HepG2 (cell line): ENCODE results near the gene NRAP. TPM values are rescaled to one million over a fixed set of nuclear protein-coding genes. Genes with fewer than 3 reads are reported as not detected.

ENCODE experiments used
- ATAD3A ChIP-seq: sonication (generic); formaldehyde crosslinking; IDR thresholded peaks from 2 replicates; pipeline ENCODE4 v1.4.0; 2020; ENCODE audit warnings: missing genetic modification reagents
- DPF2 ChIP-seq: sonication (generic); formaldehyde crosslinking; IDR thresholded peaks from 2 replicates; pipeline ENCODE4 v1.4.0; 2020; ENCODE audit warnings: mild to moderate bottlenecking, low read depth, missing genetic modification reagents, borderline replicate concordance
- HCFC1 ChIP-seq: fragments of 150-350 bp; IDR thresholded peaks from 2 replicates; pipeline ENCODE4 v1.6.1; 2014; ENCODE audit warnings: low read depth, low read length
- KAT7 ChIP-seq: IDR thresholded peaks from 2 replicates; pipeline ENCODE4 v1.6.1; 2018; ENCODE audit warnings: borderline replicate concordance, missing compliant biosample characterization
- SOX5 ChIP-seq: IDR thresholded peaks from 2 replicates; pipeline ENCODE4 v1.6.1; 2016; ENCODE audit warnings: borderline replicate concordance
- SP2 ChIP-seq: sonication (generic); formaldehyde crosslinking; IDR thresholded peaks from 2 replicates; pipeline ENCODE4 v1.5.1; 2020; ENCODE audit warnings: mild to moderate bottlenecking, missing genetic modification reagents
- ZNF207 ChIP-seq: fragments of 450-650 bp; IDR thresholded peaks from 2 replicates; pipeline ENCODE4 v1.6.1; 2016; ENCODE audit warnings: antibody characterized with exemption, borderline replicate concordance
- ZNF256 ChIP-seq: sonication (generic); formaldehyde crosslinking; conservative IDR thresholded peaks from 2 replicates; pipeline ENCODE4 v1.4.0; 2020; ENCODE audit warnings: missing genetic modification reagents
- ZNF331 ChIP-seq: sonication (generic); formaldehyde crosslinking; IDR thresholded peaks from 2 replicates; pipeline ENCODE4 v1.4.0; 2020; ENCODE audit warnings: missing genetic modification reagents
- ZNF766 ChIP-seq: sonication (generic); formaldehyde crosslinking; IDR thresholded peaks from 2 replicates; pipeline ENCODE4 v1.5.0; 2020; ENCODE audit warnings: missing genetic modification reagents, borderline replicate concordance
- polyA plus RNA-seq, 8 experiments: library from polyadenylated mRNA; depleted of rRNA in 3 of 8; stranded (reverse) in 7 of 8; unstranded in 1 of 8; fragments of >200 nt; fragmentation: Illumina TruSeq in 4 of 8; extraction: Trizol in 4 of 8; gene quantifications; 2 replicates each; pipeline versions ENCODE4 v1.2.1 to v1.2.3, GENCODE V29; 2011 to 2016; ENCODE audit warnings: low read depth in 4 of 8, missing spikeins in 1 of 8, mixed read lengths in 1 of 8; ENCODE audit not compliant: insufficient read depth in 1 of 8
- total RNA-seq, 5 experiments: library from RNA; depleted of rRNA; stranded (reverse); fragments of >200 nt; fragmentation: Illumina TruSeq; extraction: Trizol; gene quantifications; 2 replicates each; pipeline ENCODE4 v1.2.3, GENCODE V29; 2016; ENCODE audit warnings: low read depth in 1 of 5
- TF ChIP-seq, protein P1 (sequence below), 2 experiments: sonication (generic) in 1 of 2; formaldehyde crosslinking in 1 of 2; IDR thresholded peaks; 2 replicates each; pipeline versions ENCODE4 v1.4.0 to v1.6.1; 2018 to 2020; ENCODE audit warnings: missing genetic modification reagents in 2 of 2, borderline replicate concordance in 1 of 2, low read depth in 1 of 2, mild to moderate bottlenecking in 1 of 2, missing biosample characterization in 1 of 2
- TF ChIP-seq, protein P2 (sequence below): IDR thresholded peaks from 2 replicates; pipeline ENCODE4 v1.6.1; 2016; ENCODE audit warnings: mild to moderate bottlenecking
- TF ChIP-seq, protein P3 (sequence below): sonication (generic); formaldehyde crosslinking; IDR thresholded peaks from 2 replicates; pipeline ENCODE4 v1.4.0; 2020; ENCODE audit warnings: low read depth, missing genetic modification reagents
- TF ChIP-seq, protein P4 (sequence below): sonication (generic); formaldehyde crosslinking; IDR thresholded peaks from 2 replicates; pipeline ENCODE4 v1.5.0; 2020; ENCODE audit warnings: mild to moderate bottlenecking, low read depth, missing genetic modification reagents, borderline replicate concordance
- TF ChIP-seq, protein P5 (sequence below): IDR thresholded peaks from 2 replicates; pipeline ENCODE4 v1.6.1; 2012; ENCODE audit warnings: inconsistent platforms
- TF ChIP-seq, protein P6 (sequence below): sonication (generic); formaldehyde crosslinking; IDR thresholded peaks from 2 replicates; pipeline ENCODE4 v1.5.0; 2020; ENCODE audit warnings: mild to moderate bottlenecking, missing genetic modification reagents
- TF ChIP-seq, protein P7 (sequence below): sonication (generic); formaldehyde crosslinking; conservative IDR thresholded peaks from 2 replicates; pipeline ENCODE4 v1.8.0; 2022; ENCODE audit warnings: missing genetic modification reagents

NRAP gene
- total and polyA plus RNA-seq, 2 of the 13 experiments (the other 11 are each of a cell fraction or from before 2014, with no cell fraction given) = not detected

DNA sequence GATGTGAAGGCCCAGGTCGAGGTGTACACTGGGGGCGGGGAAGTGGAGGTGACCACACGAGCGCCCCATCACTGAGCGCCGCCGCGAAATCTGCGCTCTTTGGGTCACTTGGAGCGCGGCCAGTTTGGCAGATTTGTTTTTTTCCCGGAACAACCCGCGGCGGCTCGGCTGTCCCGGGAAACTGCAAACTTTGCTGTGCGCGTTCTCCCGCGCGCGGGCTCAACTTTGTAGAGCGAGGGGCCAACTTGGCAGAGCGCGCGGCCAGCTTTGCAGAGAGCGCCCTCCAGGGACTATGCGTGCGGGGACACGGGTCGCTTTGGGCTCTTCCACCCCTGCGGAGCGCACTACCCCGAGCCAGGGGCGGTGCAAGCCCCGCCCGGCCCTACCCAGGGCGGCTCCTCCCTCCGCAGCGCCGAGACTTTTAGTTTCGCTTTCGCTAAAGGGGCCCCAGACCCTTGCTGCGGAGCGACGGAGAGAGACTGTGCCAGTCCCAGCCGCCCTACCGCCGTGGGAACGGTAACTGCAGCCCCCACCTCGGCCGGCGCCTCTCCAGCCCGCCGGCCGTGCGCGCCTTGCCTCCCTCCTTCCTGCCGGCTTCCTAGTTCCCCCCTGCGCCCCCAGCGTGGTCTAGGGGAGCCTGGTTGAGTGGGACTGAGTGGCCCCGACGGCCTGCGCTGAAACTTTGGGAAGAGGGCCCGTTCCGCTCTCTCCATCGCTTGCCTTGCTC, 15.8 kb upstream of the NRAP start, which contains the start of gene CASP7 (continued):
- TF ChIP-seq, protein P1, sequence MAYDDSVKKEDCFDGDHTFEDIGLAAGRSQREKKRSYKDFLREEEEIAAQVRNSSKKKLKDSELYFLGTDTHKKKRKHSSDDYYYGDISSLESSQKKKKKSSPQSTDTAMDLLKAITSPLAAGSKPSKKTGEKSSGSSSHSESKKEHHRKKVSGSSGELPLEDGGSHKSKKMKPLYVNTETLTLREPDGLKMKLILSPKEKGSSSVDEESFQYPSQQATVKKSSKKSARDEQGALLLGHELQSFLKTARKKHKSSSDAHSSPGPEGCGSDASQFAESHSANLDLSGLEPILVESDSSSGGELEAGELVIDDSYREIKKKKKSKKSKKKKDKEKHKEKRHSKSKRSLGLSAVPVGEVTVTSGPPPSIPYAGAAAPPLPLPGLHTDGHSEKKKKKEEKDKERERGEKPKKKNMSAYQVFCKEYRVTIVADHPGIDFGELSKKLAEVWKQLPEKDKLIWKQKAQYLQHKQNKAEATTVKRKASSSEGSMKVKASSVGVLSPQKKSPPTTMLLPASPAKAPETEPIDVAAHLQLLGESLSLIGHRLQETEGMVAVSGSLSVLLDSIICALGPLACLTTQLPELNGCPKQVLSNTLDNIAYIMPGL (CRISPR knock-in tag; IDR thresholded peaks at IDR 0.05; ENCODE audit: borderline replicate concordance in 1 of 2, low read depth in 1 of 2) = peak; percentile 83 to 97
- TF ChIP-seq, protein P2, sequence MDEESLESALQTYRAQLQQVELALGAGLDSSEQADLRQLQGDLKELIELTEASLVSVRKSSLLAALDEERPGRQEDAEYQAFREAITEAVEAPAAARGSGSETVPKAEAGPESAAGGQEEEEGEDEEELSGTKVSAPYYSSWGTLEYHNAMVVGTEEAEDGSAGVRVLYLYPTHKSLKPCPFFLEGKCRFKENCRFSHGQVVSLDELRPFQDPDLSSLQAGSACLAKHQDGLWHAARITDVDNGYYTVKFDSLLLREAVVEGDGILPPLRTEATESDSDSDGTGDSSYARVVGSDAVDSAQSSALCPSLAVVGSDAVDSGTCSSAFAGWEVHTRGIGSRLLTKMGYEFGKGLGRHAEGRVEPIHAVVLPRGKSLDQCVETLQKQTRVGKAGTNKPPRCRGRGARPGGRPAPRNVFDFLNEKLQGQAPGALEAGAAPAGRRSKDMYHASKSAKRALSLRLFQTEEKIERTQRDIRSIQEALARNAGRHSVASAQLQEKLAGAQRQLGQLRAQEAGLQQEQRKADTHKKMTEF (CRISPR knock-in tag) = peak; percentile 85
- no peak for TF ChIP-seq ZNF766 (CRISPR knock-in tag)
- TF ChIP-seq, protein P3, sequence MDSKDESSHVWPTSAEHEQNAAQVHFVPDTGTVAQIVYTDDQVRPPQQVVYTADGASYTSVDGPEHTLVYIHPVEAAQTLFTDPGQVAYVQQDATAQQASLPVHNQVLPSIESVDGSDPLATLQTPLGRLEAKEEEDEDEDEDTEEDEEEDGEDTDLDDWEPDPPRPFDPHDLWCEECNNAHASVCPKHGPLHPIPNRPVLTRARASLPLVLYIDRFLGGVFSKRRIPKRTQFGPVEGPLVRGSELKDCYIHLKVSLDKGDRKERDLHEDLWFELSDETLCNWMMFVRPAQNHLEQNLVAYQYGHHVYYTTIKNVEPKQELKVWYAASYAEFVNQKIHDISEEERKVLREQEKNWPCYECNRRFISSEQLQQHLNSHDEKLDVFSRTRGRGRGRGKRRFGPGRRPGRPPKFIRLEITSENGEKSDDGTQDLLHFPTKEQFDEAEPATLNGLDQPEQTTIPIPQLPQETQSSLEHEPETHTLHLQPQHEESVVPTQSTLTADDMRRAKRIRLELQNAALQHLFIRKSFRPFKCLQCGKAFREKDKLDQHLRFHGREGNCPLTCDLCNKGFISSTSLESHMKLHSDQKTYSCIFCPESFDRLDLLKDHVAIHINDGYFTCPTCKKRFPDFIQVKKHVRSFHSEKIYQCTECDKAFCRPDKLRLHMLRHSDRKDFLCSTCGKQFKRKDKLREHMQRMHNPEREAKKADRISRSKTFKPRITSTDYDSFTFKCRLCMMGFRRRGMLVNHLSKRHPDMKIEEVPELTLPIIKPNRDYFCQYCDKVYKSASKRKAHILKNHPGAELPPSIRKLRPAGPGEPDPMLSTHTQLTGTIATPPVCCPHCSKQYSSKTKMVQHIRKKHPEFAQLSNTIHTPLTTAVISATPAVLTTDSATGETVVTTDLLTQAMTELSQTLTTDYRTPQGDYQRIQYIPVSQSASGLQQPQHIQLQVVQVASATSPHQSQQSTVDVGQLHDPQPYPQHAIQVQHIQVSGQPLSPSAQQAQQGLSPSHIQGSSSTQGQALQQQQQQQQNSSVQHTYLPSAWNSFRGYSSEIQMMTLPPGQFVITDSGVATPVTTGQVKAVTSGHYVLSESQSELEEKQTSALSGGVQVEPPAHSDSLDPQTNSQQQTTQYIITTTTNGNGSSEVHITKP = peak; percentile 96
- TF ChIP-seq, protein P4, sequence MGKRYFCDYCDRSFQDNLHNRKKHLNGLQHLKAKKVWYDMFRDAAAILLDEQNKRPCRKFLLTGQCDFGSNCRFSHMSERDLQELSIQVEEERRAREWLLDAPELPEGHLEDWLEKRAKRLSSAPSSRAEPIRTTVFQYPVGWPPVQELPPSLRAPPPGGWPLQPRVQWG (CRISPR knock-in tag) = no peak
- no peak for TF ChIP-seq ZNF331 (CRISPR knock-in tag)
- TF ChIP-seq, protein P5, sequence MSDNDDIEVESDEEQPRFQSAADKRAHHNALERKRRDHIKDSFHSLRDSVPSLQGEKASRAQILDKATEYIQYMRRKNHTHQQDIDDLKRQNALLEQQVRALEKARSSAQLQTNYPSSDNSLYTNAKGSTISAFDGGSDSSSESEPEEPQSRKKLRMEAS = peak; percentile 42; the same call in 1 of the 2 replicates
- peak; percentile 84 for TF ChIP-seq KAT7 (CRISPR knock-in tag)
- TF ChIP-seq, protein P6, sequence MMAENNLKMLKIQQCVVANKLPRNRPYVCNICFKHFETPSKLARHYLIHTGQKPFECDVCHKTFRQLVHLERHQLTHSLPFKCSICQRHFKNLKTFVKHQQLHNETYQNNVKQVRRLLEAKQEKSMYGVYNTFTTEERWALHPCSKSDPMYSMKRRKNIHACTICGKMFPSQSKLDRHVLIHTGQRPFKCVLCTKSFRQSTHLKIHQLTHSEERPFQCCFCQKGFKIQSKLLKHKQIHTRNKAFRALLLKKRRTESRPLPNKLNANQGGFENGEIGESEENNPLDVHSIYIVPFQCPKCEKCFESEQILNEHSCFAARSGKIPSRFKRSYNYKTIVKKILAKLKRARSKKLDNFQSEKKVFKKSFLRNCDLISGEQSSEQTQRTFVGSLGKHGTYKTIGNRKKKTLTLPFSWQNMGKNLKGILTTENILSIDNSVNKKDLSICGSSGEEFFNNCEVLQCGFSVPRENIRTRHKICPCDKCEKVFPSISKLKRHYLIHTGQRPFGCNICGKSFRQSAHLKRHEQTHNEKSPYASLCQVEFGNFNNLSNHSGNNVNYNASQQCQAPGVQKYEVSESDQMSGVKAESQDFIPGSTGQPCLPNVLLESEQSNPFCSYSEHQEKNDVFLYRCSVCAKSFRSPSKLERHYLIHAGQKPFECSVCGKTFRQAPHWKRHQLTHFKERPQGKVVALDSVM (CRISPR knock-in tag) = no peak; the same call in 1 of the 2 replicates
- TF ChIP-seq, protein P7, sequence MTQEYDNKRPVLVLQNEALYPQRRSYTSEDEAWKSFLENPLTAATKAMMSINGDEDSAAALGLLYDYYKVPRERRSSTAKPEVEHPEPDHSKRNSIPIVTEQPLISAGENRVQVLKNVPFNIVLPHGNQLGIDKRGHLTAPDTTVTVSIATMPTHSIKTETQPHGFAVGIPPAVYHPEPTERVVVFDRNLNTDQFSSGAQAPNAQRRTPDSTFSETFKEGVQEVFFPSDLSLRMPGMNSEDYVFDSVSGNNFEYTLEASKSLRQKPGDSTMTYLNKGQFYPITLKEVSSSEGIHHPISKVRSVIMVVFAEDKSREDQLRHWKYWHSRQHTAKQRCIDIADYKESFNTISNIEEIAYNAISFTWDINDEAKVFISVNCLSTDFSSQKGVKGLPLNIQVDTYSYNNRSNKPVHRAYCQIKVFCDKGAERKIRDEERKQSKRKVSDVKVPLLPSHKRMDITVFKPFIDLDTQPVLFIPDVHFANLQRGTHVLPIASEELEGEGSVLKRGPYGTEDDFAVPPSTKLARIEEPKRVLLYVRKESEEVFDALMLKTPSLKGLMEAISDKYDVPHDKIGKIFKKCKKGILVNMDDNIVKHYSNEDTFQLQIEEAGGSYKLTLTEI (CRISPR knock-in tag) = no peak
- TF ChIP-seq DPF2 (CRISPR knock-in tag) = no peak
- TF ChIP-seq SP2 = no peak
- no peak; the same call in 1 of the 2 replicates for TF ChIP-seq SOX5 (CRISPR knock-in tag)
- no peak for TF ChIP-seq ZNF207
- no peak for TF ChIP-seq ZNF256 (CRISPR knock-in tag)
- no peak for TF ChIP-seq ATAD3A
- TF ChIP-seq HCFC1 = no peak
